ENCODE measurements around the gene BRINP2. TPM values are rescaled to one million over a fixed set of nuclear protein-coding genes. Genes with fewer than 3 reads are reported as not detected.

The BRINP2 gene
- total and polyA plus RNA-seq, 2 of the 4 experiments (the other 2 are of a cell fraction): not detected

DNA sequence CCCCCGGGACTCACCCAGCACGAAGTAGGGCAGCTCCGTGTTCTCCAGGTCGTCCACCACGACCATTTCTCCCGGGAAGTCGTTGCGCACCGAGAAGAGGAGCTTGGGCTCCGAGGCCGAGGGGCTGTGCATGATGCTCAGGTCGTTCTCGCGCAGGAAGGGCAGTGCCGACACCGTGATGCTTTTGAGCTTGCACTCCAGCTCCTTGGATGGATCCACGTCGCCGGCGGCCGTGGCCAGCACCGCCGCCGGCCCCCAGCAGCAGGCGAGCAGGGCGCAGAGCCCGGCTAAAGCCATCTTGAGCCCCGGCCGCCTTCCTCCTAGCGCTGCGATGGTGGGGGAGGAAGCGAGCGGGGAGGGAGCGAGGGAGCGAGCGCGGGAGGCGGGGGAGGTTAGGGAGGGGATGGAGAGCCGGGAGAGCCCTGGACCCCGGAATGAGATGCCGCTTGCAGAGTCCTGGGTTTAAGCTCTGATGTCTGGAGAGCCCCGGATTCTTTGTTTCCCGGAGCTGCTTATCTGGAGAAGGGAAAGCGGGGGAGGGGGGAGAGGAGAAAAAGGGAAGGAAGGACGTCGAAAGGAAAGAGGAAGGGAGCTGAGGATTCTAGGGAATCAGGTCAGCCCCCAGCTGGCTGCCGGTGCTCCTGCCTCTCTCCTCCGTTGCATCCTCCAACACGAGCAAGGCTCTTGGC is 6.2 kb upstream of the BRINP2 start, which contains the start of gene ASTN1:
Gene ASTN1 (minus strand): TSS at position 333 of the 689 bp plus-strand sequence. CDS start 36 bp downstream, at position 297.
- no peak within 1 kb of the TSS for H3K14ac ChIP-seq (replicated peaks; ENCODE audit: low read depth, low read length)
- H2BK5ac ChIP-seq (ENCODE audit: low read depth, low read length, poor library complexity, severe bottlenecking): no peak within 1 kb of the TSS
- H3K4me2 ChIP-seq (ENCODE audit: low read depth, low read length): peak within 1 kb of the TSS; percentile 95
- H3K79me1 ChIP-seq (ENCODE audit: low read depth in 1 of 2, low read length in 2 of 2): no peaks in the 10 kb centered on the region
- dilution Hi-C loops (cut with HindIII; ENCODE audit: low sequenced_read_pairs, unreplicated experiment): no loop called here
- H4K20me1 ChIP-seq (ENCODE audit: insufficient read depth, low read length): no peaks in the 10 kb centered on the region
- no peak within 1 kb of the TSS for H3K9ac ChIP-seq (ENCODE audit: low read depth, low read length)
- 4% methylated on average over 9 of the region's 49 CpGs; no CpG with 5 or more reads in 1 of the 2 experiments for WGBS, 2 experiments (ENCODE audit: extremely low coverage in 2 of 2, insufficient read length in 1 of 2)
- H3K9me3 ChIP-seq (ENCODE audit: control insufficient read depth, insufficient read depth, low read length): no peaks in the 10 kb centered on the region
- intact Hi-C loops (cut with micrococcal nuclease): no loop called here
- in situ Hi-C loops (cut with MboI; ENCODE audit: low sequenced_read_pairs): no loop called here
- H3K27me3 ChIP-seq (ENCODE audit: control insufficient read depth, insufficient read depth, low read length): peaks cover 28% of the 10 kb centered on the region
- H3K4me1 ChIP-seq (ENCODE audit: control insufficient read depth, insufficient read depth, low read length): peaks cover 2% of the 10 kb centered on the region; the same call in 1 of the 2 replicates
- CTCF ChIA-PET: interaction anchor here (0.8 kb wide), 1 partner anchor 40 kb away, joined by 3 read pairs; no protein-coding TSS in a partner anchor
- H2BK20ac ChIP-seq (ENCODE audit: low read depth, low read length): no peak within 1 kb of the TSS
- no peak within 1 kb of the TSS for H3K4ac ChIP-seq (ENCODE audit: low read depth, low read length)
- H4K5ac ChIP-seq (ENCODE audit: low read depth, low read length): no peak within 1 kb of the TSS
- no peak within 1 kb of the TSS for H2BK120ac ChIP-seq (ENCODE audit: low read depth, low read length)
- H4K8ac ChIP-seq (ENCODE audit: low read depth in 2 of 2, low read length in 2 of 2): no peak within 1 kb of the TSS
- no peak within 1 kb of the TSS for H3K18ac ChIP-seq (ENCODE audit: low read depth, low read length)
- H2BK15ac ChIP-seq (ENCODE audit: low read depth, low read length): no peak within 1 kb of the TSS
- no peak within 1 kb of the TSS for H3K56ac ChIP-seq (ENCODE audit: extremely low read depth, insufficient read depth, low read length)
- H3K9me1 ChIP-seq (ENCODE audit: insufficient read depth, low read length): no peaks in the 10 kb centered on the region
- no peaks in the 10 kb centered on the region for H3K36me3 ChIP-seq (ENCODE audit: control insufficient read depth, insufficient read depth, low read length)
- no peak within 1 kb of the TSS for H3K27ac ChIP-seq (ENCODE audit: insufficient read depth, low read length)
- no TSS peak for BruUV-seq (replicated peaks)
- POLR2A ChIA-PET (ENCODE audit: unreplicated experiment): no interaction called here
- ATAC-seq (ENCODE audit: low read depth): peak; percentile 74
- TF ChIP-seq MAFK (IDR thresholded peaks at IDR 0.05; ENCODE audit: low read depth, low read length) (no peak), NFE2L2 (IDR thresholded peaks at IDR 0.05; ENCODE audit: low read depth, low read length) (no peak), RFX5 (IDR thresholded peaks at IDR 0.05; ENCODE audit: low read depth, low read length) (no peak), CEBPB (IDR thresholded peaks at IDR 0.05; ENCODE audit: low read depth, low read length) (no peak), RAD21 (IDR thresholded peaks at IDR 0.05; ENCODE audit: low read length) (no peak), MAZ (IDR thresholded peaks at IDR 0.05; ENCODE audit: borderline replicate concordance, low read depth, low read length) (no peak), RCOR1 (IDR thresholded peaks at IDR 0.05; ENCODE audit: insufficient replicate concordance, low read length) (no peak)
- H2AK5ac ChIP-seq (ENCODE audit: low read depth, low read length): no peak within 1 kb of the TSS
- no peak for DNase-seq
- H3K23ac ChIP-seq (ENCODE audit: low read depth, low read length): no peak within 1 kb of the TSS
- H2AK9ac ChIP-seq (replicated peaks; ENCODE audit: low read depth, low read length, poor library complexity): no peak within 1 kb of the TSS
- H4K91ac ChIP-seq (ENCODE audit: insufficient read depth, low read depth, low read length): no peak within 1 kb of the TSS
- H2AFZ ChIP-seq (replicated peaks; ENCODE audit: low read length, poor library complexity): peak within 1 kb of the TSS; percentile 72
- peak within 1 kb of the TSS; percentile 29 for H3K4me3 ChIP-seq (ENCODE audit: insufficient read depth, low read depth, low read length)

Measured in IMR-90 (cell line).